HepG2 (cell line): ENCODE results near the gene RESP18. TPM values are rescaled to one million over a fixed set of nuclear protein-coding genes. Genes with fewer than 3 reads are reported as not detected.
A peak's percentile ranks its signal among the peaks of the same experiment; 100 is the strongest.

Source experiments
- AKAP8 ChIP-seq: sonication (generic); formaldehyde crosslinking; IDR thresholded peaks from 2 replicates; pipeline ENCODE4 v1.5.1; 2020; ENCODE audit warnings: mild to moderate bottlenecking, missing genetic modification reagents
- BRF2 ChIP-seq: sonication (generic); formaldehyde crosslinking; IDR thresholded peaks from 2 replicates; pipeline ENCODE4 v1.8.1; 2022; ENCODE audit warnings: mild to moderate bottlenecking, missing genetic modification reagents
- CBX2 ChIP-seq, 2 experiments: fragments of 200-600 bp in 1 of 2; sonication (generic); formaldehyde crosslinking in 1 of 2; IDR thresholded peaks; 2 replicates each; pipeline versions ENCODE4 v1.7.0 to v1.8.1; 2018 to 2022; ENCODE audit warnings: low read depth in 2 of 2, low read length in 1 of 2, mild to moderate bottlenecking in 1 of 2, missing genetic modification reagents in 1 of 2
- CREB1 ChIP-seq, 2 experiments: fragments of 450-650 bp in 1 of 2; IDR thresholded peaks; 2 replicates each; pipeline ENCODE4 v1.6.1; 2016 to 2017; ENCODE audit warnings: control low read depth in 1 of 2, mild to moderate bottlenecking in 1 of 2, missing compliant biosample characterization in 1 of 2, missing genetic modification characterization in 1 of 2
- GATAD2A ChIP-seq: IDR thresholded peaks from 2 replicates; pipeline ENCODE4 v1.6.1; 2016
- JUND ChIP-seq: sonication (generic); formaldehyde crosslinking; IDR thresholded peaks from 2 replicates; pipeline ENCODE4 v1.8.0; 2022; ENCODE audit warnings: mild to moderate bottlenecking, missing genetic modification reagents
- MBD4 ChIP-seq: IDR thresholded peaks from 2 replicates; pipeline ENCODE4 v1.6.1; 2012; ENCODE audit warnings: low read length, inconsistent platforms, borderline replicate concordance
- MED1 ChIP-seq: sonication (generic); formaldehyde crosslinking; IDR thresholded peaks from 2 replicates; pipeline ENCODE4 v1.4.0; 2020; ENCODE audit warnings: missing genetic modification reagents
- MEF2D ChIP-seq: sonication (generic); formaldehyde crosslinking; IDR thresholded peaks from 2 replicates; pipeline ENCODE4 v1.5.1; 2020; ENCODE audit warnings: mild to moderate bottlenecking, missing genetic modification reagents
- MLX ChIP-seq: IDR thresholded peaks from 2 replicates; pipeline ENCODE4 v1.6.1; 2016
- MXD4 ChIP-seq: IDR thresholded peaks from 2 replicates; pipeline ENCODE4 v1.6.1; 2016; ENCODE audit warnings: mild to moderate bottlenecking, missing biosample characterization, missing genetic modification reagents
- NCOA5 ChIP-seq: sonication (generic); formaldehyde crosslinking; IDR thresholded peaks from 2 replicates; pipeline ENCODE4 v1.4.0; 2020; ENCODE audit warnings: missing genetic modification reagents
- NFRKB ChIP-seq: fragments of 450-650 bp; IDR thresholded peaks from 2 replicates; pipeline ENCODE4 v1.6.1; 2017
- NR2C2 ChIP-seq: sonication (generic); formaldehyde crosslinking; IDR thresholded peaks from 2 replicates; pipeline ENCODE4 v1.4.0; 2020; ENCODE audit warnings: missing genetic modification reagents, mild to moderate bottlenecking, moderate library complexity, borderline replicate concordance
- PITX1 ChIP-seq: sonication (generic); formaldehyde crosslinking; IDR thresholded peaks from 2 replicates; pipeline ENCODE4 v1.5.1; 2020; ENCODE audit warnings: mild to moderate bottlenecking, missing genetic modification reagents
- POGK ChIP-seq: sonication (generic); formaldehyde crosslinking; conservative IDR thresholded peaks from 2 replicates; pipeline ENCODE4 v1.8.0; 2022; ENCODE audit warnings: mild to moderate bottlenecking, moderate library complexity, missing genetic modification reagents
- ZBTB43 ChIP-seq: sonication (generic); formaldehyde crosslinking; conservative IDR thresholded peaks from 2 replicates; pipeline ENCODE4 v1.4.0; 2020; ENCODE audit warnings: missing genetic modification reagents
- ZNF138 ChIP-seq: sonication (generic); formaldehyde crosslinking; IDR thresholded peaks from 2 replicates; pipeline ENCODE4 v1.5.0; 2020; ENCODE audit warnings: mild to moderate bottlenecking, low read depth, missing genetic modification reagents
- ZNF468 ChIP-seq: sonication (generic); formaldehyde crosslinking; IDR thresholded peaks from 2 replicates; pipeline ENCODE4 v1.8.0; 2022; ENCODE audit warnings: mild to moderate bottlenecking, moderate library complexity, missing genetic modification reagents
- ZNF562 ChIP-seq: sonication (generic); formaldehyde crosslinking; IDR thresholded peaks from 2 replicates; pipeline ENCODE4 v1.8.0; 2022; ENCODE audit warnings: missing genetic modification reagents, borderline replicate concordance
- ZNF567 ChIP-seq: sonication (generic); formaldehyde crosslinking; IDR thresholded peaks from 2 replicates; pipeline ENCODE4 v1.8.1; 2023; ENCODE audit warnings: mild to moderate bottlenecking, missing genetic modification reagents, borderline replicate concordance
- ZNF691 ChIP-seq: sonication (generic); formaldehyde crosslinking; IDR thresholded peaks from 2 replicates; pipeline ENCODE4 v1.4.0; 2020; ENCODE audit warnings: missing genetic modification reagents, low read depth, mild to moderate bottlenecking, borderline replicate concordance
- ZSCAN22 ChIP-seq: sonication (generic); formaldehyde crosslinking; IDR thresholded peaks from 2 replicates; pipeline ENCODE4 v1.4.0; 2020; ENCODE audit warnings: mild to moderate bottlenecking, missing genetic modification reagents
- polyA plus RNA-seq, 8 experiments: library from polyadenylated mRNA; depleted of rRNA in 3 of 8; stranded (reverse) in 7 of 8; unstranded in 1 of 8; fragments of >200 nt; fragmentation: Illumina TruSeq in 4 of 8; extraction: Trizol in 4 of 8; gene quantifications; 2 replicates each; pipeline versions ENCODE4 v1.2.1 to v1.2.3, GENCODE V29; 2011 to 2016; ENCODE audit warnings: low read depth in 4 of 8, missing spikeins in 1 of 8, mixed read lengths in 1 of 8; ENCODE audit not compliant: insufficient read depth in 1 of 8
- total RNA-seq, 5 experiments: library from RNA; depleted of rRNA; stranded (reverse); fragments of >200 nt; fragmentation: Illumina TruSeq; extraction: Trizol; gene quantifications; 2 replicates each; pipeline ENCODE4 v1.2.3, GENCODE V29; 2016; ENCODE audit warnings: low read depth in 1 of 5

Gene RESP18
- total and polyA plus RNA-seq, 2 of the 13 experiments (the other 11 are each of a cell fraction or from before 2014, with no cell fraction given), result not detected

- TF ChIP-seq ZBTB43 (CRISPR knock-in tag) (no peak), ZNF567 (CRISPR knock-in tag) (0 out of 2 replicates have a peak, but pooled peaks have one; percentile 48), MXD4 (peak; percentile 26; the same call in 1 of the 2 replicates), BRF2 (CRISPR knock-in tag) (no peak), MEF2D (CRISPR knock-in tag) (peak; percentile 59; the same call in 1 of the 2 replicates), ZNF562 (no peak), GATAD2A (0 out of 2 replicates have a peak, but pooled peaks have one; percentile 41), ZSCAN22 (no peak), MLX (CRISPR knock-in tag) (0 out of 2 replicates have a peak, but pooled peaks have one; percentile 21), ZNF468 (CRISPR knock-in tag) (no peak), NFRKB (no peak), PITX1 (CRISPR knock-in tag) (0 out of 2 replicates have a peak, but pooled peaks have one; percentile 24), ZNF691 (CRISPR knock-in tag) (0 out of 2 replicates have a peak, but pooled peaks have one; percentile 57), JUND (CRISPR knock-in tag) (no peak), MED1 (CRISPR knock-in tag) (peak; percentile 49; the same call in 1 of the 2 replicates), AKAP8 (0 out of 2 replicates have a peak, but pooled peaks have one; percentile 29), CREB1 (IDR thresholded peaks at IDR 0.05) (no peak), CREB1 (CRISPR knock-in tag; IDR thresholded peaks at IDR 0.05) (no peak), NCOA5 (CRISPR knock-in tag) (no peak), CBX2 (IDR thresholded peaks at IDR 0.05; ENCODE audit: low read depth, low read length) (no peak), CBX2 (CRISPR knock-in tag; IDR thresholded peaks at IDR 0.05; ENCODE audit: low read depth) (no peak), POGK (0 out of 2 replicates have a peak, but pooled peaks have one; percentile 34), MBD4 (no peak), ZNF138 (CRISPR knock-in tag) (no peak), NR2C2 (CRISPR knock-in tag) (peak; percentile 51; the same call in 1 of the 2 replicates)
These were observed 33.7 kb downstream of the RESP18 start (continued) for GRCh38 chr2:219298759-219299371.
